Stomach (tissue), 4 donors: Measurements from ENCODE around the gene CEP57.
"Not testable (repeated sequence)": the region's sequence is repeated elsewhere in the genome, so short reads cannot be mapped to it uniquely, and the experiment has no call there.

Experiments
- POLR2AphosphoS5 ChIP-seq, 3 donors: sonication (generic); formaldehyde crosslinking; IDR thresholded peaks; one replicate each; pipeline ENCODE4 v1.6.1; 2016; ENCODE audit warnings: antibody characterized with exemption in 3 of 3
- TF ChIP-seq, protein P1 (sequence below), 7 experiments: fragments of 450-650 bp in 4 of 7; fragments of 200-600 bp in 3 of 7; sonication (generic) in 3 of 7; IDR thresholded peaks; one replicate each; pipeline ENCODE4 v1.5.1; 2016 to 2019; ENCODE audit warnings: antibody characterized with exemption in 7 of 7, control low read depth in 2 of 7, mild to moderate bottlenecking in 1 of 7

DNA sequence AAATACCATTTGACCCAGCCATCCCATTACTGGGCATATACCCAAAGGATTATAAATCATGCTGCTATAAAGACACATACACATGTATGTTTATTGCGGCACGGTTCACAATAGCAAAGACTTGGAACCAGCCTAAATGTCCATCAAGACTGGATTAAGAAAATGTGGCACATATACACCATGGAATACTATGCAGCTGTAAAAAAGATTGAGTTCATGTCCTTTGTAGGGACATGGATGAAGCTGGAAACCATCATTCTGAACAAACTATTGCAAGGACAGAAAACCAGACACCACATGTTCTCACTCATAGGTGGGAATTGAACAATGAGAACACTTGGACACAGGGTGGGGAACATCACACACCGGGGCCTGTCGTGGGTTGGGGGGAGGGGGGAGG, 20.8 kb downstream of the CEP57 start:
- TF ChIP-seq, protein P1, sequence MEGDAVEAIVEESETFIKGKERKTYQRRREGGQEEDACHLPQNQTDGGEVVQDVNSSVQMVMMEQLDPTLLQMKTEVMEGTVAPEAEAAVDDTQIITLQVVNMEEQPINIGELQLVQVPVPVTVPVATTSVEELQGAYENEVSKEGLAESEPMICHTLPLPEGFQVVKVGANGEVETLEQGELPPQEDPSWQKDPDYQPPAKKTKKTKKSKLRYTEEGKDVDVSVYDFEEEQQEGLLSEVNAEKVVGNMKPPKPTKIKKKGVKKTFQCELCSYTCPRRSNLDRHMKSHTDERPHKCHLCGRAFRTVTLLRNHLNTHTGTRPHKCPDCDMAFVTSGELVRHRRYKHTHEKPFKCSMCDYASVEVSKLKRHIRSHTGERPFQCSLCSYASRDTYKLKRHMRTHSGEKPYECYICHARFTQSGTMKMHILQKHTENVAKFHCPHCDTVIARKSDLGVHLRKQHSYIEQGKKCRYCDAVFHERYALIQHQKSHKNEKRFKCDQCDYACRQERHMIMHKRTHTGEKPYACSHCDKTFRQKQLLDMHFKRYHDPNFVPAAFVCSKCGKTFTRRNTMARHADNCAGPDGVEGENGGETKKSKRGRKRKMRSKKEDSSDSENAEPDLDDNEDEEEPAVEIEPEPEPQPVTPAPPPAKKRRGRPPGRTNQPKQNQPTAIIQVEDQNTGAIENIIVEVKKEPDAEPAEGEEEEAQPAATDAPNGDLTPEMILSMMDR (IDR thresholded peaks at IDR 0.05): not testable (repeated sequence)
- TF ChIP-seq POLR2AphosphoS5 (IDR thresholded peaks at IDR 0.05): not testable (repeated sequence)
